Neural crest cell (in vitro differentiated cells): ENCODE data around the gene NCDN. TPM values are rescaled to one million over a fixed set of nuclear protein-coding genes. Genes with fewer than 3 reads are reported as not detected.
A peak's percentile ranks its signal among the peaks of the same experiment; 100 is the strongest.

Experiments used
- DNase-seq: peaks from one replicate; pipeline ENCODE4 v3.0.0; 2021; ENCODE audit warnings: low read depth, mixed read lengths, low spot score
- H3K27ac Mint-ChIP-seq: one replicate; pipeline ENCODE4 v1.8.0; 2021; ENCODE audit warnings: mild to moderate bottlenecking, mixed read lengths; ENCODE audit not compliant: unreplicated experiment
- H3K27me3 Mint-ChIP-seq: 2 replicates; pipeline ENCODE4 v1.8.0; 2021; ENCODE audit warnings: low read depth, mild to moderate bottlenecking, mixed read lengths
- H3K36me3 Mint-ChIP-seq: 2 replicates; pipeline ENCODE4 v1.8.0; 2021; ENCODE audit warnings: low read depth, mild to moderate bottlenecking, mixed read lengths
- H3K4me1 Mint-ChIP-seq: 2 replicates; pipeline ENCODE4 v1.8.0; 2021; ENCODE audit warnings: mixed read lengths
- H3K4me3 Mint-ChIP-seq: one replicate; pipeline ENCODE4 v1.8.0; 2021; ENCODE audit warnings: mild to moderate bottlenecking, mixed read lengths
- H3K9me3 Mint-ChIP-seq: 2 replicates; pipeline ENCODE4 v1.8.0; 2021; ENCODE audit warnings: mixed read lengths
- CTCF ChIP-seq: fragments of 200-600 bp; sonication (generic); conservative IDR thresholded peaks from 2 replicates; pipeline ENCODE4 v1.5.0; 2021; ENCODE audit warnings: antibody characterized with exemption, mild to moderate bottlenecking
- total RNA-seq: library from RNA; stranded (reverse); gene quantifications from 2 replicates; pipeline ENCODE4 v1.2.1, GENCODE V29; 2021

NCDN gene
- total RNA-seq, 1 donor from 2014 or later, result 33.7 TPM

- DNase-seq, result no peak
- no peak overlapping the region for H3K27ac Mint-ChIP-seq
- peak overlapping the region; percentile 94 for H3K4me3 Mint-ChIP-seq
Measured at GRCh38 chr1:35554266-35555211, 3.1 kb upstream of the NCDN start.

GRCh38 chr1:35555212-35555584 lies 2.4 kb upstream of the NCDN start:
- Mint-ChIP-seq H3K9me3 (no peaks in the 10 kb centered on the region), H3K4me1 (peaks cover 36% of the 10 kb centered on the region), H3K4me3 (peak overlapping the region; percentile 94), H3K36me3 (no peaks in the 10 kb centered on the region), H3K27me3 (no peaks in the 10 kb centered on the region), H3K27ac (no peak overlapping the region)
- no peak for DNase-seq
- TF ChIP-seq CTCF, result no peak

More at GRCh38 chr1:35554266-35555211, 3.1 kb upstream of the NCDN start:
- no peaks in the 10 kb centered on the region for H3K27me3 Mint-ChIP-seq
- peaks cover 35% of the 10 kb centered on the region for H3K4me1 Mint-ChIP-seq
- TF ChIP-seq CTCF, result no peak
- no peaks in the 10 kb centered on the region for H3K9me3 Mint-ChIP-seq
- H3K36me3 Mint-ChIP-seq, result no peaks in the 10 kb centered on the region

GRCh38 chr1:35555601-35556477 lies 1.8 kb upstream of the NCDN start:
- Mint-ChIP-seq H3K27me3 (no peaks in the 10 kb centered on the region), H3K36me3 (no peaks in the 10 kb centered on the region), H3K27ac (no peak overlapping the region), H3K9me3 (no peaks in the 10 kb centered on the region), H3K4me1 (peaks cover 36% of the 10 kb centered on the region), H3K4me3 (peak overlapping the region; percentile 94)
- no peak for TF ChIP-seq CTCF
- DNase-seq, result no peak

- DNase-seq, result no peak
- Mint-ChIP-seq H3K27me3 (no peaks in the 10 kb centered on the region), H3K4me1 (peaks cover 41% of the 10 kb centered on the region), H3K27ac (peak overlapping the region; percentile 93), H3K9me3 (no peaks in the 10 kb centered on the region), H3K36me3 (no peaks in the 10 kb centered on the region), H3K4me3 (peak overlapping the region; percentile 94)
- TF ChIP-seq CTCF, result no peak
Measured at GRCh38 chr1:35556484-35557117, 998 bp upstream of the NCDN start.

- H3K36me3 Mint-ChIP-seq, result no peaks in the 10 kb centered on the region
- peak; percentile 78 for DNase-seq
- no peaks in the 10 kb centered on the region for H3K27me3 Mint-ChIP-seq
- peak within 1 kb of the TSS; percentile 94 for H3K4me3 Mint-ChIP-seq
- H3K27ac Mint-ChIP-seq, result peak within 1 kb of the TSS; percentile 97
- TF ChIP-seq CTCF, result no peak
- no peaks in the 10 kb centered on the region for H3K9me3 Mint-ChIP-seq
- H3K4me1 Mint-ChIP-seq, result peaks cover 45% of the 10 kb centered on the region
Measured at GRCh38 chr1:35557118-35557610, 435 bp upstream of the NCDN start, which contains the start of gene KIAA0319L. Gene KIAA0319L, minus strand, starts transcription at chr1:35557403. Its CDS starts 2,912 bp downstream, at chr1:35554491.
